SK-N-SH (cell line): ENCODE data around the gene NLRC5. TPM values are rescaled to one million over a fixed set of nuclear protein-coding genes. Genes with fewer than 3 reads are reported as not detected.
"Not testable (repeated sequence)": the region's sequence is repeated elsewhere in the genome, so short reads cannot be mapped to it uniquely, and the experiment has no call there.

Source experiments
- CTCF ChIA-PET: fragments of 300-600, 350-600 bp; formaldehyde crosslinking; extraction: SDS; loops from one replicate; lab custom pipeline; 2021; lab: Yijun Ruan, JAX
- POLR2A ChIA-PET: fragments of 350-600 bp; sonication (Branson Sonifier 250); formaldehyde crosslinking; extraction: SDS; loops from one replicate; lab custom pipeline; 2020; ENCODE audit warnings: antibody characterized with exemption, inconsistent platforms; lab: Yijun Ruan, JAX
- DNase-seq: peaks from one replicate; pipeline ENCODE4 v3.0.0; 2012
- H2AFZ ChIP-seq: fragments of 200-600 bp; sonication (generic); 2 replicates; pipeline ENCODE4 v1.8.1; 2016; ENCODE audit warnings: antibody characterized with exemption, mild to moderate bottlenecking, low read depth
- H3F3A ChIP-seq: fragments of 200-600 bp; sonication (generic); replicated peaks from 2 replicates; pipeline ENCODE3; 2016; ENCODE audit warnings: antibody characterized with exemption, mild to moderate bottlenecking; ENCODE audit not compliant: insufficient read depth
- H3K27ac ChIP-seq, 2 experiments: fragments of 200-500 bp in 1 of 2; fragments of 200-600 bp in 1 of 2; sonication (Bioruptor generic) in 1 of 2; sonication (generic), shearing (Covaris generic) in 1 of 2; 2 replicates each; pipeline versions ENCODE4 v1.5.1 to v1.6.1; 2014 to 2016; ENCODE audit warnings: low read depth in 2 of 2, inconsistent platforms in 1 of 2, low read length in 1 of 2, mild to moderate bottlenecking in 1 of 2, mixed read lengths in 1 of 2
- H3K27me3 ChIP-seq: fragments of 200-600 bp; sonication (generic), shearing (Covaris generic); 2 replicates; pipeline ENCODE4 v1.6.1; 2016; ENCODE audit warnings: mixed run types; ENCODE audit not compliant: insufficient read depth
- H3K36me3 ChIP-seq, 2 experiments: fragments of 200-500 bp in 1 of 2; fragments of 200-600 bp in 1 of 2; sonication (Bioruptor generic) in 1 of 2; sonication (generic) in 1 of 2; replicated peaks in 1 of 2; 2 replicates each; pipeline versions ENCODE3 to v1.5.1; 2014 to 2016; ENCODE audit warnings: low read length in 1 of 2, mild to moderate bottlenecking in 1 of 2; ENCODE audit not compliant: insufficient read depth in 2 of 2, control insufficient read depth in 1 of 2
- H3K4me1 ChIP-seq, 2 experiments: fragments of 200-500 bp in 1 of 2; fragments of 200-600 bp in 1 of 2; sonication (Bioruptor generic) in 1 of 2; sonication (generic), shearing (Covaris generic) in 1 of 2; 2 replicates each; pipeline versions ENCODE4 v1.5.1 to v1.6.1; 2014 to 2016; ENCODE audit warnings: low read depth in 1 of 2, low read length in 1 of 2, mixed run types in 1 of 2; ENCODE audit not compliant: insufficient read depth in 2 of 2, control insufficient read depth in 1 of 2
- H3K4me2 ChIP-seq: fragments of 200-600 bp; sonication (generic), shearing (Covaris generic); 2 replicates; pipeline ENCODE4 v1.6.1; 2017; ENCODE audit warnings: mixed run types
- H3K4me3 ChIP-seq, 2 experiments: fragments of 200-500 bp in 1 of 2; fragments of 200-600 bp in 1 of 2; sonication (Bioruptor generic) in 1 of 2; sonication (generic), shearing (Covaris generic) in 1 of 2; 2 replicates each; pipeline versions ENCODE4 v1.5.1 to v1.8.1; 2014 to 2016; ENCODE audit warnings: low read depth in 2 of 2, inconsistent platforms in 1 of 2, low read length in 1 of 2, mild to moderate bottlenecking in 1 of 2, mixed read lengths in 1 of 2, moderate library complexity in 1 of 2
- H3K79me2 ChIP-seq: fragments of 200-600 bp; sonication (generic); 2 replicates; pipeline ENCODE4 v1.8.1; 2017; ENCODE audit warnings: mild to moderate bottlenecking; ENCODE audit not compliant: insufficient read depth
- H3K9ac ChIP-seq: fragments of 200-600 bp; sonication (generic); 2 replicates; pipeline ENCODE4 v1.6.1; 2017; ENCODE audit warnings: mixed run types
- H3K9me2 ChIP-seq: fragments of 200-600 bp; sonication (generic); 2 replicates; pipeline ENCODE4 v1.6.1; 2017; ENCODE audit warnings: mixed run types
- H3K9me3 ChIP-seq: fragments of 200-600 bp; sonication (generic); 2 replicates; pipeline ENCODE4 v1.6.1; 2017; ENCODE audit warnings: mixed run types, mild to moderate bottlenecking, moderate library complexity
- H4K20me1 ChIP-seq: fragments of 200-600 bp; sonication (generic); 2 replicates; pipeline ENCODE4 v1.6.1; 2017; ENCODE audit warnings: mild to moderate bottlenecking, mixed run types; ENCODE audit not compliant: insufficient read depth
- CTCF ChIP-seq: fragments of 200-600 bp; sonication (generic); IDR thresholded peaks from 2 replicates; pipeline ENCODE4 v1.6.1; 2017; ENCODE audit warnings: antibody characterized with exemption, mild to moderate bottlenecking, moderate library complexity
- ELF1 ChIP-seq: IDR thresholded peaks from 2 replicates; pipeline ENCODE4 v1.4.0; 2012
- EP300 ChIP-seq, 2 experiments: IDR thresholded peaks; 2 replicates each; pipeline versions ENCODE4 v1.4.0 to v1.6.1; 2012; ENCODE audit warnings: borderline replicate concordance in 1 of 2, low read depth in 1 of 2, low read length in 1 of 2
- EZH2phosphoT487 ChIP-seq: fragments of 200-600 bp; sonication (generic); IDR thresholded peaks from 2 replicates; pipeline ENCODE4 v1.6.1; 2017; ENCODE audit warnings: low read depth, mixed run types, mild to moderate bottlenecking, antibody characterized with exemption, moderate library complexity, borderline replicate concordance
- FOSL2 ChIP-seq: IDR thresholded peaks from 2 replicates; pipeline ENCODE4 v1.4.0; 2012; ENCODE audit warnings: low read depth, mild to moderate bottlenecking, moderate library complexity, borderline replicate concordance
- FOXJ3 ChIP-seq: sonication (generic); formaldehyde crosslinking; IDR thresholded peaks from 2 replicates; pipeline ENCODE4 v1.5.1; 2020; ENCODE audit warnings: mild to moderate bottlenecking, missing genetic modification reagents
- GABPA ChIP-seq: IDR thresholded peaks from 2 replicates; pipeline ENCODE4 v1.4.0; 2012; ENCODE audit warnings: low read depth, mild to moderate bottlenecking
- GATA2 ChIP-seq: sonication (generic); formaldehyde crosslinking; IDR thresholded peaks from 2 replicates; pipeline ENCODE4 v1.5.0; 2020; ENCODE audit warnings: mild to moderate bottlenecking, missing genetic modification reagents
- IRF3 ChIP-seq: fragments of 150-350 bp; IDR thresholded peaks from 2 replicates; pipeline ENCODE4 v1.6.1; 2016; ENCODE audit warnings: mild to moderate bottlenecking, low read depth, low read length
- MEF2A ChIP-seq: IDR thresholded peaks from 2 replicates; pipeline ENCODE4 v1.4.0; 2012; ENCODE audit warnings: low read depth, borderline replicate concordance
- MXI1 ChIP-seq: IDR thresholded peaks from 2 replicates; pipeline ENCODE4 v1.6.1; 2012; ENCODE audit warnings: mild to moderate bottlenecking, low read depth, low read length, improper control_type of control experiment
- NFIC ChIP-seq: IDR thresholded peaks from 2 replicates; pipeline ENCODE4 v1.4.0; 2012; ENCODE audit warnings: borderline replicate concordance
- NRF1 ChIP-seq: IDR thresholded peaks from 2 replicates; pipeline ENCODE4 v1.6.1; 2012; ENCODE audit warnings: low read depth, mild to moderate bottlenecking, low read length
- PBX3 ChIP-seq: IDR thresholded peaks from 2 replicates; pipeline ENCODE4; 2012
- POLR2AphosphoS5 ChIP-seq: IDR thresholded peaks from 2 replicates; pipeline ENCODE4 v1.6.1; 2012; ENCODE audit warnings: low read depth, low read length
- RAD21 ChIP-seq: IDR thresholded peaks from 2 replicates; pipeline ENCODE4 v1.6.1; 2012; ENCODE audit warnings: mild to moderate bottlenecking, low read length
- RCOR1 ChIP-seq: fragments of 150-350 bp; IDR thresholded peaks from 2 replicates; pipeline ENCODE4 v1.6.1; 2017; ENCODE audit warnings: antibody characterized with exemption, low read length
- RXRA ChIP-seq: IDR thresholded peaks from 2 replicates; pipeline ENCODE4 v1.4.0; 2012; ENCODE audit warnings: low read depth, mild to moderate bottlenecking, borderline replicate concordance
- TAF1 ChIP-seq: IDR thresholded peaks from 2 replicates; pipeline ENCODE4 v1.6.1; 2012; ENCODE audit warnings: low read depth, mild to moderate bottlenecking, low read length, moderate library complexity, borderline replicate concordance
- TEAD4 ChIP-seq: IDR thresholded peaks from 2 replicates; pipeline ENCODE4 v1.4.0; 2012; ENCODE audit warnings: mild to moderate bottlenecking, borderline replicate concordance; ENCODE audit not compliant: insufficient read depth
- USF1 ChIP-seq: IDR thresholded peaks from 2 replicates; pipeline ENCODE4 v1.4.0; 2012; ENCODE audit warnings: low read depth, borderline replicate concordance
- ZBTB33 ChIP-seq: IDR thresholded peaks from 2 replicates; pipeline ENCODE4 v1.4.0; 2012; ENCODE audit warnings: low read depth, borderline replicate concordance
- WGBS: methylation state at CpG from one replicate; pipeline ENCODE4 v1.1.6; 2017; ENCODE audit warnings: low lambda C conversion rate; 5-methylcytosine and 5-hydroxymethylcytosine counted together
- polyA plus RNA-seq, 3 experiments: library from polyadenylated mRNA; depleted of rRNA; stranded (reverse); fragments of >200 nt; gene quantifications; 2 replicates each; pipeline ENCODE4 v1.2.3, GENCODE V29; 2012

Gene NLRC5
- polyA plus RNA-seq, 1 of the 3 experiments (the other 2 are of a cell fraction): 6.5 TPM

- TF ChIP-seq CTCF (no peak), FOSL2 (no peak), PBX3 (no peak), TAF1 (no peak), TEAD4 (no peak), ZBTB33 (no peak), NFIC (no peak), RAD21 (peak; percentile 46), MEF2A (no peak), EZH2phosphoT487 (no peak), ELF1 (no peak), POLR2AphosphoS5 (peak; percentile 50; the same call in 1 of the 2 replicates), USF1 (no peak), NRF1 (no peak), GABPA (no peak), IRF3 (no peak), GATA2 (peak; percentile 82), FOXJ3 (CRISPR knock-in tag) (peak; percentile 93), RCOR1 (peak; percentile 99), EP300 (IDR thresholded peaks at IDR 0.05; ENCODE audit: borderline replicate concordance in 1 of 2, low read depth in 1 of 2, low read length in 1 of 2) (peak in 1 of 2 experiments; percentile 93; a peak in 2 of 4 replicates), MXI1 (peak; percentile 98), RXRA (no peak)
Measured at GRCh38 chr16:57062329-57062728, 73.0 kb downstream of the NLRC5 start (continued).

- CTCF ChIA-PET, DNase-seq: not testable (repeated sequence)
- POLR2A ChIA-PET: interaction anchor here (0.6 kb wide), 1 partner anchor 24 kb away, joined by 7 read pairs; no protein-coding TSS in a partner anchor
Measured at GRCh38 chr16:57063189-57063588, 73.8 kb downstream of the NLRC5 start.

More at GRCh38 chr16:57063189-57063588, 73.8 kb downstream of the NLRC5 start:
- H3K9ac ChIP-seq, H3K79me2 ChIP-seq, H2AFZ ChIP-seq, H3F3A ChIP-seq, H3K9me2 ChIP-seq, H3K4me2 ChIP-seq, H3K27me3 ChIP-seq, H3K4me3 ChIP-seq, H4K20me1 ChIP-seq, H3K27ac ChIP-seq, H3K9me3 ChIP-seq, H3K36me3 ChIP-seq: not testable (repeated sequence)
- WGBS: 88% methylated on average over 8 of the region's 8 CpGs
- H3K4me1 ChIP-seq: peaks cover 8 to 21% of the 10 kb centered on the region in 2 experiments; a peak in 3 of 4 replicates
